NT2/D1 (cell line): Measurements from ENCODE around the gene CADPS2.
"Not testable (repeated sequence)": the region's sequence is repeated elsewhere in the genome, so short reads cannot be mapped to it uniquely, and the experiment has no call there.

Experiments used
- DNase-seq: peaks from one replicate; pipeline ENCODE4 v3.0.0-alpha.2; 2011; ENCODE audit warnings: low read depth, low spot score
- H3K27me3 ChIP-seq: 2 replicates; pipeline ENCODE4 v1.6.0; 2011; ENCODE audit warnings: mild to moderate bottlenecking; ENCODE audit not compliant: insufficient read length, insufficient read depth
- H3K36me3 ChIP-seq: 2 replicates; pipeline ENCODE4 v1.6.1; 2011; ENCODE audit warnings: mild to moderate bottlenecking, low read length, mixed read lengths; ENCODE audit not compliant: insufficient read depth, insufficient read length
- H3K4me1 ChIP-seq: 2 replicates; pipeline ENCODE4 v1.5.1; 2011; ENCODE audit not compliant: insufficient read depth, insufficient read length
- H3K4me3 ChIP-seq: 2 replicates; pipeline ENCODE4 v1.5.1; 2011; ENCODE audit warnings: low read depth; ENCODE audit not compliant: insufficient read length
- H3K9ac ChIP-seq: 2 replicates; pipeline ENCODE4 v1.6.0; 2011; ENCODE audit warnings: low read depth; ENCODE audit not compliant: insufficient read length
- H3K9me3 ChIP-seq: 2 replicates; pipeline ENCODE4 v1.5.1; 2011; ENCODE audit warnings: mild to moderate bottlenecking, low read length; ENCODE audit not compliant: insufficient read depth
- SUZ12 ChIP-seq: IDR thresholded peaks from 2 replicates; pipeline ENCODE4 v1.6.1; 2011; ENCODE audit not compliant: insufficient read length, insufficient read depth; ENCODE audit errors: extremely low read depth
- YY1 ChIP-seq: IDR thresholded peaks from 2 replicates; pipeline ENCODE4 v1.6.1; 2011; ENCODE audit not compliant: insufficient read length, insufficient read depth
- ZNF274 ChIP-seq: IDR thresholded peaks from 2 replicates; pipeline ENCODE4 v1.6.1; 2011; ENCODE audit warnings: mild to moderate bottlenecking, low read depth, low read length

Gene CADPS2

GRCh38 chr7:122849957-122850328, 36.3 kb downstream of the CADPS2 start:
- H3K27me3 ChIP-seq: no peaks in the 10 kb centered on the region
- no peak overlapping the region for H3K4me3 ChIP-seq
- H3K4me1 ChIP-seq: no peaks in the 10 kb centered on the region
- TF ChIP-seq SUZ12 (no peak), YY1 (no peak), ZNF274 (no peak)
- H3K9me3 ChIP-seq: peaks cover 5% of the 10 kb centered on the region; the same call in 1 of the 2 replicates
- H3K36me3 ChIP-seq: no peaks in the 10 kb centered on the region
- no peak overlapping the region for H3K9ac ChIP-seq
- DNase-seq: no peak

- no peak overlapping the region for H3K4me3 ChIP-seq
Observed at GRCh38 chr7:122849322-122849956, 36.8 kb downstream of the CADPS2 start.

GRCh38 chr7:122847871-122848473, 38.3 kb downstream of the CADPS2 start:
- TF ChIP-seq YY1 (no peak), ZNF274 (no peak), SUZ12 (no peak)
- Histone ChIP-seq H3K4me1 (no peaks in the 10 kb centered on the region), H3K9me3 (peaks cover 5% of the 10 kb centered on the region; the same call in 1 of the 2 replicates), H3K27me3 (no peaks in the 10 kb centered on the region), H3K36me3 (no peaks in the 10 kb centered on the region), H3K9ac (no peak overlapping the region), H3K4me3 (no peak overlapping the region)
- no peak for DNase-seq

More at GRCh38 chr7:122849322-122849956, 36.8 kb downstream of the CADPS2 start:
- Histone ChIP-seq H3K9me3 (peaks cover 5% of the 10 kb centered on the region; the same call in 1 of the 2 replicates), H3K4me1 (no peaks in the 10 kb centered on the region), H3K36me3 (no peaks in the 10 kb centered on the region), H3K9ac (no peak overlapping the region), H3K27me3 (no peaks in the 10 kb centered on the region)
- no peak for DNase-seq
- TF ChIP-seq ZNF274 (no peak), SUZ12 (no peak), YY1 (no peak)

- H3K4me1 ChIP-seq: no peaks in the 10 kb centered on the region
- no peak for TF ChIP-seq ZNF274
- no peak for TF ChIP-seq YY1
Observed at GRCh38 chr7:122846591-122846990, 39.7 kb downstream of the CADPS2 start.

GRCh38 chr7:122845286-122845685, 41.0 kb downstream of the CADPS2 start:
- no peak overlapping the region for H3K9ac ChIP-seq
- no peak for DNase-seq
- H3K4me3 ChIP-seq: no peak overlapping the region
- no peaks in the 10 kb centered on the region for H3K9me3 ChIP-seq
- no peak for TF ChIP-seq ZNF274
- TF ChIP-seq SUZ12: no peak
- TF ChIP-seq YY1: no peak
- H3K27me3 ChIP-seq: no peaks in the 10 kb centered on the region
- H3K36me3 ChIP-seq: no peaks in the 10 kb centered on the region
- H3K4me1 ChIP-seq: no peaks in the 10 kb centered on the region

More at GRCh38 chr7:122846591-122846990, 39.7 kb downstream of the CADPS2 start:
- H3K27me3 ChIP-seq: no peaks in the 10 kb centered on the region
- no peak for DNase-seq
- H3K9me3 ChIP-seq: peaks cover 5% of the 10 kb centered on the region; the same call in 1 of the 2 replicates
- no peak overlapping the region for H3K9ac ChIP-seq
- H3K4me3 ChIP-seq: no peak overlapping the region
- H3K36me3 ChIP-seq: no peaks in the 10 kb centered on the region

GRCh38 chr7:122844191-122844988, 41.9 kb downstream of the CADPS2 start:
- no peaks in the 10 kb centered on the region for H3K9me3 ChIP-seq
- H3K4me3 ChIP-seq: no peak overlapping the region
- no peaks in the 10 kb centered on the region for H3K4me1 ChIP-seq
- TF ChIP-seq SUZ12 (no peak), YY1 (no peak), ZNF274 (no peak)
- H3K36me3 ChIP-seq: no peaks in the 10 kb centered on the region
- H3K27me3 ChIP-seq: no peaks in the 10 kb centered on the region
- no peak overlapping the region for H3K9ac ChIP-seq
- DNase-seq: no peak

GRCh38 chr7:122842971-122843370, 43.3 kb downstream of the CADPS2 start:
- no peak for TF ChIP-seq ZNF274
- TF ChIP-seq SUZ12: no peak
- no peak for TF ChIP-seq YY1
- H3K4me1 ChIP-seq: no peaks in the 10 kb centered on the region
- no peak overlapping the region for H3K4me3 ChIP-seq
- DNase-seq: no peak
- no peaks in the 10 kb centered on the region for H3K27me3 ChIP-seq
- H3K9ac ChIP-seq: no peak overlapping the region
- no peaks in the 10 kb centered on the region for H3K36me3 ChIP-seq
- H3K9me3 ChIP-seq: no peaks in the 10 kb centered on the region

GRCh38 chr7:122836286-122836685, 50.0 kb downstream of the CADPS2 start:
- not testable (repeated sequence) for H3K4me1 ChIP-seq, H3K4me3 ChIP-seq, H3K36me3 ChIP-seq, H3K27me3 ChIP-seq, H3K9me3 ChIP-seq, DNase-seq, H3K9ac ChIP-seq

- not testable (repeated sequence) for H3K27me3 ChIP-seq, H3K36me3 ChIP-seq, H3K4me1 ChIP-seq, H3K9me3 ChIP-seq
- peak; percentile 63 for DNase-seq
- peak overlapping the region; percentile 61 for H3K9ac ChIP-seq
- H3K4me3 ChIP-seq: peak overlapping the region; percentile 57
Observed at GRCh38 chr7:122834571-122834942, 51.7 kb downstream of the CADPS2 start.
